ENCODE measurements around the gene PLEK.

Gene PLEK

GRCh38 chr2:68414452-68414851, 49.4 kb downstream of the PLEK start:
- no peak overlapping the region for H3K4me3 ChIP-seq (ENCODE audit: low read depth, low read length)
- no peak for DNase-seq (ENCODE audit: low read depth)
- TF ChIP-seq CTCF (conservative IDR thresholded peaks at IDR 0.05; ENCODE audit: low read depth, low read length) = no peak

GRCh38 chr2:68414876-68415275, 49.8 kb downstream of the PLEK start:
- TF ChIP-seq CTCF (conservative IDR thresholded peaks at IDR 0.05; ENCODE audit: low read depth, low read length) = no peak
- no peak for DNase-seq (ENCODE audit: low read depth)
- no peak overlapping the region for H3K4me3 ChIP-seq (ENCODE audit: low read depth, low read length)

GRCh38 chr2:68415521-68415920, 50.4 kb downstream of the PLEK start:
- TF ChIP-seq CTCF (conservative IDR thresholded peaks at IDR 0.05; ENCODE audit: low read depth, low read length) = no peak
- no peak overlapping the region for H3K4me3 ChIP-seq (ENCODE audit: low read depth, low read length)
- no peak for DNase-seq (ENCODE audit: low read depth)

- DNase-seq (ENCODE audit: low read depth) = no peak
- no peak overlapping the region for H3K4me3 ChIP-seq (ENCODE audit: low read depth, low read length)
- TF ChIP-seq CTCF (conservative IDR thresholded peaks at IDR 0.05; ENCODE audit: low read depth, low read length) = no peak
These were observed 51.1 kb downstream of the PLEK start for GRCh38 chr2:68416081-68416675.

- DNase-seq (ENCODE audit: low read depth) = no peak
- H3K4me3 ChIP-seq (ENCODE audit: low read depth, low read length) = no peak overlapping the region
- no peak for TF ChIP-seq CTCF (conservative IDR thresholded peaks at IDR 0.05; ENCODE audit: low read depth, low read length)
These were observed 52.8 kb downstream of the PLEK start for GRCh38 chr2:68417926-68418325.

- TF ChIP-seq CTCF (conservative IDR thresholded peaks at IDR 0.05; ENCODE audit: low read depth, low read length) = no peak
- no peak overlapping the region for H3K4me3 ChIP-seq (ENCODE audit: low read depth, low read length)
- no peak for DNase-seq (ENCODE audit: low read depth)
These were observed 53.3 kb downstream of the PLEK start for GRCh38 chr2:68418419-68418818.

GRCh38 chr2:68418855-68419254, 53.8 kb downstream of the PLEK start:
- TF ChIP-seq CTCF (conservative IDR thresholded peaks at IDR 0.05; ENCODE audit: low read depth, low read length) = no peak
- H3K4me3 ChIP-seq (ENCODE audit: low read depth, low read length) = no peak overlapping the region
- no peak for DNase-seq (ENCODE audit: low read depth)
